HCT116 (cell line): Measurements from ENCODE around the gene CSNK2A1. TPM values are rescaled to one million over a fixed set of nuclear protein-coding genes. Genes with fewer than 3 reads are reported as not detected.

Experiments
- ATAC-seq: fragments of 200-7000 bp; cut with Tn5 transposase; 2 replicates; pipeline ENCODE4 v1.9.1; 2020; ENCODE audit warnings: mild to moderate bottlenecking, moderate library complexity
- BruUV-seq: library from RNA; stranded (reverse); fragments of 400-500 nt; replicated peaks from 2 replicates; lab custom pipeline; 2021; lab: Mats Ljungman, UMichigan
- CTCF ChIA-PET: fragments of 300-600 bp; sonication (Branson Sonifier 250); formaldehyde crosslinking; loops from one replicate; lab custom pipeline; 2021; ENCODE audit warnings: antibody characterized with exemption; lab: Charles Lee
- POLR2A ChIA-PET: fragments of 300-600, 350-600 bp; sonication (Branson Sonifier 250); formaldehyde crosslinking; loops from one replicate; lab custom pipeline; 2021; ENCODE audit warnings: antibody characterized with exemption; lab: Charles Lee
- RAD21 ChIA-PET, 2 experiments: fragments of 300-600 bp; sonication (Branson Sonifier 250); formaldehyde crosslinking; loops; one replicate each; lab custom pipeline; 2023; ENCODE audit warnings: low total read pairs in 2 of 2; ENCODE audit not compliant: uncharacterized antibody in 2 of 2, unreplicated experiment in 2 of 2, low non-redundant PET in 1 of 2; lab: Charles Lee
- DNase-seq: peaks from one replicate; pipeline ENCODE4 v3.0.0-alpha.2; 2010; ENCODE audit warnings: low read depth, low spot score
- H2AFZ ChIP-seq: fragments of 200-600 bp; shearing (Covaris generic), sonication (generic); 2 replicates; pipeline ENCODE4 v1.6.1; 2017; ENCODE audit warnings: low read depth, mixed run types, mixed read lengths, antibody characterized with exemption, low read length; ENCODE audit not compliant: poor library complexity, severe bottlenecking
- H3K27ac ChIP-seq: 2 replicates; pipeline ENCODE4 v1.5.1; 2012; ENCODE audit warnings: low read depth, low read length
- H3K27me3 ChIP-seq: fragments of 200-600 bp; sonication (generic); 2 replicates; pipeline ENCODE4 v1.6.1; 2016; ENCODE audit warnings: mixed run types, low read length, mixed read lengths; ENCODE audit not compliant: insufficient read depth
- H3K36me3 ChIP-seq, 2 experiments: fragments of 200-500 bp in 1 of 2; fragments of 200-600 bp in 1 of 2; sonication (Bioruptor generic) in 1 of 2; sonication (generic) in 1 of 2; 2 replicates each; pipeline versions ENCODE4 v1.5.1 to v1.6.1; 2014 to 2016; ENCODE audit warnings: low read length in 2 of 2, inconsistent platforms in 1 of 2, mixed read lengths in 1 of 2, mixed run types in 1 of 2; ENCODE audit not compliant: insufficient read depth in 2 of 2, control insufficient read depth in 1 of 2
- H3K4me1 ChIP-seq, 2 experiments: fragments of 200-600 bp in 1 of 2; sonication (generic) in 1 of 2; 2 replicates each; pipeline versions ENCODE4 v1.5.1 to v1.6.1; 2012 to 2017; ENCODE audit warnings: low read length in 2 of 2, inconsistent platforms in 1 of 2, mild to moderate bottlenecking in 1 of 2, mixed read lengths in 1 of 2, mixed run types in 1 of 2, moderate library complexity in 1 of 2; ENCODE audit not compliant: insufficient read depth in 2 of 2, control insufficient read depth in 1 of 2
- H3K4me2 ChIP-seq: fragments of 200-600 bp; sonication (generic); 2 replicates; pipeline ENCODE4 v1.6.1; 2017; ENCODE audit warnings: mixed run types, low read length, mixed read lengths
- H3K4me3 ChIP-seq, 2 experiments: fragments of 200-600 bp in 1 of 2; sonication (generic) in 1 of 2; replicated peaks in 1 of 2; 2 replicates each; pipeline ENCODE4 v1.5.1; 2011 to 2016; ENCODE audit warnings: low read length in 2 of 2, control low read depth in 1 of 2, low read depth in 1 of 2, mild to moderate bottlenecking in 1 of 2, mixed read lengths in 1 of 2, mixed run types in 1 of 2
- H3K79me2 ChIP-seq: fragments of 200-600 bp; sonication (generic); 2 replicates; pipeline ENCODE4 v1.6.1; 2017; ENCODE audit warnings: mild to moderate bottlenecking, mixed run types, low read length, moderate library complexity, mixed read lengths; ENCODE audit not compliant: insufficient read depth
- H3K9ac ChIP-seq: fragments of 200-600 bp; sonication (generic); 2 replicates; pipeline ENCODE4 v1.6.1; 2016; ENCODE audit warnings: low read length, mixed read lengths
- H3K9me2 ChIP-seq: fragments of 200-600 bp; sonication (generic), shearing (Covaris generic); 2 replicates; pipeline ENCODE4 v1.6.1; 2017; ENCODE audit warnings: mixed run types, mild to moderate bottlenecking, moderate library complexity; ENCODE audit not compliant: insufficient read depth
- H3K9me3 ChIP-seq, 2 experiments: fragments of 200-500 bp in 1 of 2; fragments of 200-600 bp in 1 of 2; sonication (Bioruptor generic) in 1 of 2; sonication (generic) in 1 of 2; 2 replicates each; pipeline ENCODE4 v1.6.1; 2014 to 2017; ENCODE audit warnings: low read length in 2 of 2, mixed read lengths in 2 of 2, inconsistent platforms in 1 of 2, low read depth in 1 of 2, mild to moderate bottlenecking in 1 of 2, mixed run types in 1 of 2, moderate library complexity in 1 of 2; ENCODE audit not compliant: control insufficient read depth in 1 of 2, insufficient read depth in 1 of 2
- H4K20me1 ChIP-seq: fragments of 200-600 bp; sonication (generic), shearing (Covaris generic); 2 replicates; pipeline ENCODE4 v1.6.1; 2017; ENCODE audit warnings: mixed run types, mild to moderate bottlenecking, moderate library complexity; ENCODE audit not compliant: insufficient read depth
- ATF3 ChIP-seq: IDR thresholded peaks from 2 replicates; pipeline ENCODE4 v1.6.1; 2012
- EGR1 ChIP-seq: IDR thresholded peaks from 2 replicates; pipeline ENCODE4 v1.6.1; 2012; ENCODE audit warnings: low read depth
- ELF1 ChIP-seq: IDR thresholded peaks from 2 replicates; pipeline ENCODE4 v1.6.1; 2012; ENCODE audit warnings: low read depth, borderline replicate concordance
- EZH2 ChIP-seq: fragments of 200-600 bp; sonication (generic); IDR thresholded peaks from 2 replicates; pipeline ENCODE4 v1.6.1; 2017; ENCODE audit warnings: antibody characterized with exemption, mixed run types
- EZH2phosphoT487 ChIP-seq: fragments of 200-600 bp; IDR thresholded peaks from 2 replicates; pipeline ENCODE4 v1.6.1; 2018; ENCODE audit warnings: antibody characterized with exemption, borderline replicate concordance
- FOSL1 ChIP-seq: IDR thresholded peaks from 2 replicates; pipeline ENCODE4 v1.6.1; 2012; ENCODE audit warnings: low read depth
- MAX ChIP-seq: IDR thresholded peaks from 2 replicates; pipeline ENCODE4 v1.6.1; 2012
- POLR2AphosphoS5 ChIP-seq: IDR thresholded peaks from 2 replicates; pipeline ENCODE4 v1.6.1; 2011; ENCODE audit warnings: mild to moderate bottlenecking, low read depth, low read length, moderate library complexity
- RAD21 ChIP-seq: IDR thresholded peaks from 2 replicates; pipeline ENCODE4 v1.6.1; 2012; ENCODE audit warnings: low read depth, mild to moderate bottlenecking
- SIN3A ChIP-seq: IDR thresholded peaks from 2 replicates; pipeline ENCODE4 v1.6.1; 2012; ENCODE audit warnings: low read depth
- SP1 ChIP-seq: IDR thresholded peaks from 2 replicates; pipeline ENCODE4 v1.6.1; 2012; ENCODE audit warnings: low read depth
- SRF ChIP-seq: IDR thresholded peaks from 2 replicates; pipeline ENCODE4 v1.6.1; 2012; ENCODE audit warnings: low read depth
- YY1 ChIP-seq: IDR thresholded peaks from 2 replicates; pipeline ENCODE4 v1.6.1; 2011; ENCODE audit warnings: low read length, low read depth, moderate library complexity, mild to moderate bottlenecking; ENCODE audit not compliant: insufficient replicate concordance; ENCODE audit errors: extremely low read depth
- ZNF274 ChIP-seq: fragments of 200-500 bp; sonication (Bioruptor generic); IDR thresholded peaks from 2 replicates; pipeline ENCODE4 v1.6.1; 2014; ENCODE audit warnings: mild to moderate bottlenecking, low read depth, low read length, inconsistent platforms
- intact Hi-C: fragments of 100-400 bp; cut with micrococcal nuclease; formaldehyde crosslinking; loops from 2 replicates; pipeline ENCODE4 v1.10.0; 2022
- total RNA-seq: library from RNA; stranded (reverse); gene quantifications from one replicate; pipeline ENCODE4 v1.2.1, GENCODE V29; 2021; ENCODE audit not compliant: unreplicated experiment
- TF ChIP-seq, protein P1 (sequence below), 3 experiments: fragments of 200-600 bp in 1 of 3; sonication (generic) in 1 of 3; IDR thresholded peaks in 2 of 3; conservative IDR thresholded peaks in 1 of 3; 2 replicates each; pipeline ENCODE4 v1.5.1; 2012 to 2017; ENCODE audit warnings: low read depth in 2 of 3, low read length in 2 of 3, antibody characterized with exemption in 1 of 3, borderline replicate concordance in 1 of 3, control low read depth in 1 of 3, mild to moderate bottlenecking in 1 of 3, mixed read lengths in 1 of 3, mixed run types in 1 of 3, moderate library complexity in 1 of 3; ENCODE audit not compliant: insufficient read depth in 1 of 3

Gene CSNK2A1
- total RNA-seq, 1 experiment from 2014 or later, result 284 TPM

GRCh38 chr20:507006-507758 is 36.4 kb downstream of the CSNK2A1 start:
- RAD21 ChIA-PET, result no interaction called here
- H3K79me2 ChIP-seq, result peaks cover 79% of the 10 kb centered on the region
- POLR2A ChIA-PET, result no interaction called here

GRCh38 chr20:504632-505075 is 38.9 kb downstream of the CSNK2A1 start:
- CTCF ChIA-PET, result no interaction called here
- intact Hi-C loops, result no loop called here
- Histone ChIP-seq H3K4me1 (no peaks in the 10 kb centered on the region), H2AFZ (no peak overlapping the region), H3K9me3 (no peaks in the 10 kb centered on the region), H3K9ac (no peak overlapping the region), H3K9me2 (no peaks in the 10 kb centered on the region), H3K4me3 (no peak overlapping the region), H4K20me1 (peaks cover 25% of the 10 kb centered on the region), H3K36me3 (peaks cover 47 to 66% of the 10 kb centered on the region in 2 experiments), H3K27me3 (no peaks in the 10 kb centered on the region), H3K27ac (no peak overlapping the region), H3K79me2 (peaks cover 58% of the 10 kb centered on the region), H3K4me2 (no peak overlapping the region)
- TF ChIP-seq, protein P1, sequence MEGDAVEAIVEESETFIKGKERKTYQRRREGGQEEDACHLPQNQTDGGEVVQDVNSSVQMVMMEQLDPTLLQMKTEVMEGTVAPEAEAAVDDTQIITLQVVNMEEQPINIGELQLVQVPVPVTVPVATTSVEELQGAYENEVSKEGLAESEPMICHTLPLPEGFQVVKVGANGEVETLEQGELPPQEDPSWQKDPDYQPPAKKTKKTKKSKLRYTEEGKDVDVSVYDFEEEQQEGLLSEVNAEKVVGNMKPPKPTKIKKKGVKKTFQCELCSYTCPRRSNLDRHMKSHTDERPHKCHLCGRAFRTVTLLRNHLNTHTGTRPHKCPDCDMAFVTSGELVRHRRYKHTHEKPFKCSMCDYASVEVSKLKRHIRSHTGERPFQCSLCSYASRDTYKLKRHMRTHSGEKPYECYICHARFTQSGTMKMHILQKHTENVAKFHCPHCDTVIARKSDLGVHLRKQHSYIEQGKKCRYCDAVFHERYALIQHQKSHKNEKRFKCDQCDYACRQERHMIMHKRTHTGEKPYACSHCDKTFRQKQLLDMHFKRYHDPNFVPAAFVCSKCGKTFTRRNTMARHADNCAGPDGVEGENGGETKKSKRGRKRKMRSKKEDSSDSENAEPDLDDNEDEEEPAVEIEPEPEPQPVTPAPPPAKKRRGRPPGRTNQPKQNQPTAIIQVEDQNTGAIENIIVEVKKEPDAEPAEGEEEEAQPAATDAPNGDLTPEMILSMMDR (IDR thresholded peaks at IDR 0.05 in 2 of 3, conservative IDR thresholded peaks at IDR 0.05 in 1 of 3; ENCODE audit: borderline replicate concordance in 1 of 3, insufficient read depth in 1 of 3, low read depth in 2 of 3, low read length in 2 of 3), result no peak
- TF ChIP-seq EGR1, result no peak
- no peak for TF ChIP-seq EZH2phosphoT487
- no peak for TF ChIP-seq ELF1
- no peak for TF ChIP-seq YY1
- no peak for TF ChIP-seq FOSL1
- no peak for TF ChIP-seq RAD21
- no peak for TF ChIP-seq EZH2
- TF ChIP-seq ATF3, result no peak
- no peak for TF ChIP-seq SRF
- no peak for TF ChIP-seq SIN3A
- no peak for TF ChIP-seq POLR2AphosphoS5
- no peak for TF ChIP-seq SP1
- no peak for TF ChIP-seq MAX
- DNase-seq, result no peak
- RAD21 ChIA-PET, result no interaction called here
- POLR2A ChIA-PET, result interaction anchor here (0.7 kb wide), 1 partner anchor 102 kb away, joined by 5 read pairs; no protein-coding TSS in a partner anchor
- ATAC-seq, result no peak
- BruUV-seq, result no TSS peak

More at GRCh38 chr20:507006-507758, 36.4 kb downstream of the CSNK2A1 start:
- Histone ChIP-seq H3K4me3 (no peak overlapping the region), H3K9me3 (no peaks in the 10 kb centered on the region)
- no TSS peak for BruUV-seq
- TF ChIP-seq MAX, result no peak
- TF ChIP-seq YY1, result no peak
- TF ChIP-seq SRF, result no peak
- no peak for TF ChIP-seq FOSL1
- no peak for TF ChIP-seq ATF3
- TF ChIP-seq SP1, result no peak
- TF ChIP-seq ZNF274, result no peak
- TF ChIP-seq, all 23 proteins: peak for 0
- no peak overlapping the region for H3K9ac ChIP-seq
- H2AFZ ChIP-seq, result no peak overlapping the region
- no peaks in the 10 kb centered on the region for H3K4me1 ChIP-seq
- CTCF ChIA-PET, result no interaction called here
- no peak overlapping the region for H3K4me2 ChIP-seq
- H3K36me3 ChIP-seq, result peaks cover 37 to 51% of the 10 kb centered on the region in 2 experiments
- intact Hi-C loops, result no loop called here
- H3K27ac ChIP-seq, result no peak overlapping the region
- ATAC-seq, result no peak
- no peaks in the 10 kb centered on the region for H3K9me2 ChIP-seq
- H3K27me3 ChIP-seq, result no peaks in the 10 kb centered on the region
- no peak for DNase-seq
- H4K20me1 ChIP-seq, result peaks cover 30% of the 10 kb centered on the region
